Measurements from ENCODE around the gene SELENOM.
"Not testable (repeated sequence)": the region's sequence is repeated elsewhere in the genome, so short reads cannot be mapped to it uniquely, and the experiment has no call there.

SELENOM gene

GRCh38 chr22:31090217-31091085 lies 16.9 kb downstream of the SELENOM start:
- no peak for DNase-seq (ENCODE audit: low read depth)

GRCh38 chr22:31089160-31090100 lies 17.9 kb downstream of the SELENOM start:
- DNase-seq (ENCODE audit: low read depth) = no peak

- no peak for DNase-seq (ENCODE audit: low read depth)
These were observed 19.0 kb downstream of the SELENOM start for GRCh38 chr22:31088233-31088986.

GRCh38 chr22:31087744-31088215 lies 19.6 kb downstream of the SELENOM start:
- no peak for DNase-seq (ENCODE audit: low read depth)

GRCh38 chr22:31086703-31087330 lies 20.6 kb downstream of the SELENOM start:
- DNase-seq (ENCODE audit: low read depth) = no peak

GRCh38 chr22:31085928-31086327 lies 21.4 kb downstream of the SELENOM start:
- DNase-seq (ENCODE audit: low read depth) = no peak

GRCh38 chr22:31085493-31085824 lies 21.9 kb downstream of the SELENOM start:
- no peak for DNase-seq (ENCODE audit: low read depth)

- no peak for DNase-seq (ENCODE audit: low read depth)
These were observed 22.4 kb downstream of the SELENOM start for GRCh38 chr22:31084811-31085492.

- DNase-seq (ENCODE audit: low read depth) = no peak
These were observed 23.2 kb downstream of the SELENOM start for GRCh38 chr22:31083923-31084810.

- DNase-seq (ENCODE audit: low read depth) = no peak
These were observed 24.0 kb downstream of the SELENOM start for GRCh38 chr22:31083377-31083768.

- peak; percentile 80 for DNase-seq (ENCODE audit: low read depth)
These were observed 24.6 kb downstream of the SELENOM start for GRCh38 chr22:31082606-31083376.

- no peak for DNase-seq (ENCODE audit: low read depth)
These were observed 25.3 kb downstream of the SELENOM start for GRCh38 chr22:31081963-31082605.

- no peak for DNase-seq (ENCODE audit: low read depth)
These were observed 26.3 kb downstream of the SELENOM start, which contains the start of gene SMTN for GRCh38 chr22:31080848-31081649. SMTN (plus strand) TSS chr22:31081318; CDS start chr22:31083259, 1,941 bp downstream.

GRCh38 chr22:31080164-31080847 lies 27.1 kb downstream of the SELENOM start:
- DNase-seq (ENCODE audit: low read depth) = no peak

- no peak for DNase-seq (ENCODE audit: low read depth)
These were observed 28.2 kb downstream of the SELENOM start for GRCh38 chr22:31079095-31079642.

- not testable (repeated sequence) for DNase-seq (ENCODE audit: low read depth)
These were observed 29.0 kb downstream of the SELENOM start for GRCh38 chr22:31078389-31078788.

- no peak for DNase-seq (ENCODE audit: low read depth)
These were observed 29.7 kb downstream of the SELENOM start for GRCh38 chr22:31077681-31078080.

Data from CMK (cell line).